Kidney epithelial cell (primary cell): Measurements from ENCODE around the gene TNFRSF9. TPM values are rescaled to one million over a fixed set of nuclear protein-coding genes. Genes with fewer than 3 reads are reported as not detected.
A peak's percentile ranks its signal among the peaks of the same experiment; 100 is the strongest.

ENCODE experiments used
- DNase-seq: peaks from one replicate; pipeline ENCODE4 v3.0.0-alpha.2; 2010; ENCODE audit warnings: low read depth
- H3K27me3 ChIP-seq: 2 replicates; pipeline ENCODE4 v1.6.0; 2011; ENCODE audit warnings: low read length; ENCODE audit not compliant: control insufficient read depth, insufficient read depth
- H3K36me3 ChIP-seq: 2 replicates; pipeline ENCODE4 v1.5.1; 2011; ENCODE audit warnings: low read length; ENCODE audit not compliant: control insufficient read depth, insufficient read depth
- H3K4me3 ChIP-seq: 2 replicates; pipeline ENCODE4 v1.5.1; 2011; ENCODE audit warnings: low read depth, mild to moderate bottlenecking, control low read depth, low read length
- CTCF ChIP-seq: IDR thresholded peaks from 2 replicates; pipeline ENCODE4 v1.5.1; 2011; ENCODE audit warnings: mild to moderate bottlenecking, moderate library complexity, low read length, control low read depth, inconsistent platforms; ENCODE audit not compliant: insufficient read depth, poor library complexity, severe bottlenecking
- total RNA-seq: library from RNA; depleted of rRNA; stranded (reverse); fragments of >200 nt; gene quantifications from 2 replicates; pipeline ENCODE4 v1.2.3, GENCODE V29; 2015

Gene TNFRSF9
- total RNA-seq, 1 donor from 2014 or later = 4.6 TPM

GRCh38 chr1:7905262-7905661 is 35.4 kb downstream of the TNFRSF9 start:
- no peak for TF ChIP-seq CTCF
- Histone ChIP-seq H3K27me3 (no peaks in the 10 kb centered on the region), H3K36me3 (no peaks in the 10 kb centered on the region), H3K4me3 (no peak overlapping the region)
- no peak for DNase-seq

GRCh38 chr1:7902478-7903085 is 38.1 kb downstream of the TNFRSF9 start:
- TF ChIP-seq CTCF = peak; percentile 71
- no peaks in the 10 kb centered on the region for H3K27me3 ChIP-seq
- H3K4me3 ChIP-seq = no peak overlapping the region
- no peaks in the 10 kb centered on the region for H3K36me3 ChIP-seq
- DNase-seq = peak; percentile 23

- no peaks in the 10 kb centered on the region for H3K36me3 ChIP-seq
- DNase-seq = no peak
- H3K4me3 ChIP-seq = no peak overlapping the region
- no peak for TF ChIP-seq CTCF
- H3K27me3 ChIP-seq = no peaks in the 10 kb centered on the region
Observed at GRCh38 chr1:7899741-7900140, 40.9 kb downstream of the TNFRSF9 start.

- Histone ChIP-seq H3K4me3 (no peak overlapping the region), H3K36me3 (no peaks in the 10 kb centered on the region), H3K27me3 (no peaks in the 10 kb centered on the region)
- TF ChIP-seq CTCF = no peak
- DNase-seq = no peak
Observed at GRCh38 chr1:7898962-7899361, 41.7 kb downstream of the TNFRSF9 start.

GRCh38 chr1:7896994-7897393 is 43.6 kb downstream of the TNFRSF9 start:
- no peak for DNase-seq

More at GRCh38 chr1:7896994-7897393, 43.6 kb downstream of the TNFRSF9 start:
- H3K36me3 ChIP-seq = no peaks in the 10 kb centered on the region
- H3K27me3 ChIP-seq = no peaks in the 10 kb centered on the region
- no peak for TF ChIP-seq CTCF
- no peak overlapping the region for H3K4me3 ChIP-seq
